ENCODE data around the gene NOTCH4.

DNA sequence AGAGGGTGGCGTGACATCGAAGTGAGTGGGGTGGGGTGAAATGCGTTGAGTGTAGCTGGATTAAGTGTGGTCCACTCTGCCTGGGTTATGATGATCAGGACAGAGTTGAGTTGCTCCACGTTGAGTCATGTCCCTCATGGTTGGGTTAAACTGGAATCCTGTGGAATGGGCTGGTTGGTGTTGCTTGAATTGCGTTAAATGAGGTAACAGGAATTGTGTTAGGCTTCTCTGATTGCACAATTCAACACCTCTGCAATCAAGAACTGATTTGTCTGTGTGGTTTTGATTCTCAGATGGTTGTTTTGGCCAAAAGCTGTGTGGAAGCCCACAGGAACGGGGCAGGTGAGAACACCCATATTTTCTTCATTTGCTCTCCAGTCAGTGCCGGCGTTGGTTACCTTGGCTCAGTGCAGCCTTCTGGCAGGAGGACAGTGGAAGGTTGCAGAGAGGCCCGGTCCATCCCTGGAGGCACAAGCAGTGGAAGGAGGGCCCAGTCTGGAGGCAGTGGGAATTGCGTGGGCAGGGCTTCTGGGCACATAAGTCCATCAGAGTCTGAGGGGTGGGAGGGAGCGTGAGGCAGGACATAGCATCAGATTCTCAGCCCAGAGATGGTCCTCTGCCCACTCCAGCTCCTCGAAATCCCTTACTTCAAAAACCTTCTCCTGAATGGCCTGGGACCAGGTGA lies 11.6 kb downstream of the NOTCH4 start:
- no peak for TF ChIP-seq ZNF274 (IDR thresholded peaks at IDR 0.05; ENCODE audit: low read depth, low read length)
- TF ChIP-seq SUZ12 (IDR thresholded peaks at IDR 0.05; ENCODE audit: extremely low read depth, insufficient read depth, insufficient read length), result no peak
- TF ChIP-seq YY1 (IDR thresholded peaks at IDR 0.05; ENCODE audit: insufficient read depth, insufficient read length), result no peak
